A549 (cell line): ENCODE data around the gene SUPT20HL1. TPM values are rescaled to one million over a fixed set of nuclear protein-coding genes. Genes with fewer than 3 reads are reported as not detected.
A peak's percentile ranks its signal among the peaks of the same experiment; 100 is the strongest.

Experiments
- ATAC-seq, 2 experiments: fragments of 200-7000 bp in 1 of 2; fragments of >200 bp in 1 of 2; cut with Nextera tagmentation in 1 of 2; cut with Tn5 transposase in 1 of 2; 3 replicates each; pipeline versions ENCODE4 v1.8.0 to v1.9.1; 2018 to 2020; ENCODE audit warnings: mild to moderate bottlenecking in 1 of 2, moderate library complexity in 1 of 2
- CTCF ChIA-PET: fragments of 300-600 bp; sonication (Branson Sonifier 250); formaldehyde crosslinking; extraction: SDS; loops from one replicate; lab custom pipeline; 2021; ENCODE audit warnings: antibody characterized with exemption, inconsistent platforms; lab: Yijun Ruan, JAX
- POLR2A ChIA-PET: fragments of 350-600 bp; formaldehyde crosslinking; extraction: SDS; loops from one replicate; lab custom pipeline; 2021; ENCODE audit warnings: antibody characterized with exemption, inconsistent platforms; lab: Yijun Ruan, JAX
- DNase-seq, 2 experiments: peaks; one replicate each; pipeline versions ENCODE4 v3.0.0 to v3.0.0-alpha.2; 2011 to 2016; ENCODE audit warnings: low read depth in 1 of 2, low spot score in 1 of 2
- FAIRE-seq: peaks from 2 replicates; lab custom pipeline; 2011; peaks lifted over from hg19 to GRCh38; lab: Jason Lieb, UNC
- H3K27ac ChIP-seq, 2 experiments: fragments of >200 bp; sonication (Bioruptor Twin); formaldehyde crosslinking; 3 replicates each; pipeline ENCODE4 v1.5.1; 2016 to 2017
- H3K4me1 ChIP-seq: fragments of >200 bp; sonication (Bioruptor Twin); formaldehyde crosslinking; 3 replicates; pipeline ENCODE4 v1.6.1; 2016
- H3K4me2 ChIP-seq: fragments of >200 bp; sonication (Bioruptor Twin); formaldehyde crosslinking; 3 replicates; pipeline ENCODE4 v1.6.1; 2016
- H3K4me3 ChIP-seq: fragments of >200 bp; sonication (Bioruptor Twin); formaldehyde crosslinking; 3 replicates; pipeline ENCODE4 v1.5.1; 2016
- H3K9me3 ChIP-seq: fragments of >200 bp; sonication (Bioruptor Twin); formaldehyde crosslinking; 3 replicates; pipeline ENCODE4 v1.6.1; 2016
- CBX8 ChIP-seq: fragments of 200-600 bp; sonication (generic); IDR thresholded peaks from 2 replicates; pipeline ENCODE4 v1.6.1; 2016
- CEBPB ChIP-seq, 2 experiments: fragments of >200 bp in 1 of 2; sonication (Bioruptor Twin) in 1 of 2; formaldehyde crosslinking in 1 of 2; IDR thresholded peaks; 2 replicates each; pipeline ENCODE4 v1.6.1; 2012 to 2016
- FOSB ChIP-seq: fragments of 250-450 bp; sonication (Bioruptor Pico); IDR thresholded peaks from 2 replicates; pipeline ENCODE4 v1.5.0; 2020; ENCODE audit warnings: mild to moderate bottlenecking, moderate library complexity
- HDAC2 ChIP-seq: fragments of 200-600 bp; sonication (generic); IDR thresholded peaks from 2 replicates; pipeline ENCODE4 v1.6.1; 2016
- JUN ChIP-seq, 2 experiments: fragments of >200 bp; sonication (Bioruptor Twin); formaldehyde crosslinking; IDR thresholded peaks; 2 replicates in 1 of 2; 3 replicates in 1 of 2; pipeline ENCODE4 v1.6.1; 2016 to 2017
- KDM5A ChIP-seq: fragments of 200-600 bp; sonication (generic); IDR thresholded peaks from 2 replicates; pipeline ENCODE4 v1.6.1; 2016; ENCODE audit warnings: antibody characterized with exemption, mild to moderate bottlenecking
- MAFK ChIP-seq: fragments of 450-650 bp; IDR thresholded peaks from 2 replicates; pipeline ENCODE4 v1.6.1; 2014; ENCODE audit not compliant: partially characterized antibody
- PBX3 ChIP-seq: IDR thresholded peaks from 2 replicates; pipeline ENCODE4 v1.6.1; 2012
- POLR2A ChIP-seq: IDR thresholded peaks from 2 replicates; pipeline ENCODE4 v1.6.1; 2012; ENCODE audit warnings: mild to moderate bottlenecking, low read length
- RARB ChIP-seq: fragments of 250-450 bp; sonication (Bioruptor Pico); IDR thresholded peaks from 2 replicates; pipeline ENCODE4 v1.8.0; 2021; ENCODE audit warnings: mild to moderate bottlenecking, moderate library complexity
- TFCP2L1 ChIP-seq: fragments of 250-450 bp; sonication (Bioruptor Pico); IDR thresholded peaks from 2 replicates; pipeline ENCODE4 v1.5.0; 2021; ENCODE audit warnings: mild to moderate bottlenecking
- TP53 ChIP-seq: fragments of 250-450 bp; sonication (Bioruptor Pico); IDR thresholded peaks from 2 replicates; pipeline ENCODE4 v1.5.0; 2021; ENCODE audit warnings: mild to moderate bottlenecking, moderate library complexity
- ZC3H11A ChIP-seq: fragments of 450-650 bp; IDR thresholded peaks from 2 replicates; pipeline ENCODE4 v1.6.1; 2014; ENCODE audit warnings: antibody characterized with exemption, mild to moderate bottlenecking
- ZSCAN20 ChIP-seq: fragments of 250-450 bp; sonication (Bioruptor Pico); IDR thresholded peaks from 2 replicates; pipeline ENCODE4 v1.8.0; 2022; ENCODE audit warnings: mild to moderate bottlenecking, moderate library complexity
- WGBS: methylation state at CpG from one replicate; pipeline ENCODE4 v1.1.6; 2017; ENCODE audit errors: missing lambda C conversion rate; 5-methylcytosine and 5-hydroxymethylcytosine counted together
- polyA plus RNA-seq, 4 experiments: library from polyadenylated mRNA; depleted of rRNA in 3 of 4; stranded (reverse); fragments of >200 nt; fragmentation: RNase III in 1 of 4; extraction: RNeasy Plus Mini Kit Qiagen cat#74134 plus additional on column Dnase treatment in 1 of 4; gene quantifications; 2 replicates in 3 of 4; 3 replicates in 1 of 4; pipeline ENCODE4 v1.2.3, GENCODE V29; 2011 to 2017
- TF ChIP-seq, protein P1 (sequence below): fragments of >200 bp; sonication (Bioruptor Twin); formaldehyde crosslinking; IDR thresholded peaks from 3 replicates; pipeline ENCODE4 v1.6.1; 2016
- TF ChIP-seq, protein P2 (sequence below): fragments of >200 bp; sonication (Bioruptor Twin); formaldehyde crosslinking; IDR thresholded peaks from 2 replicates; pipeline ENCODE4 v1.6.1; 2016
- TF ChIP-seq, protein P3 (sequence below): IDR thresholded peaks from 2 replicates; pipeline ENCODE4 v1.6.1; 2012

The SUPT20HL1 gene
- polyA plus RNA-seq, 2 of the 4 experiments (the other 2 are of a cell fraction), result not detected

GRCh38 chrX:24375600-24376131 is 15.2 kb downstream of the SUPT20HL1 start:
- ATAC-seq (no peak), FAIRE-seq (no peak), DNase-seq (no peak)
- Histone ChIP-seq H3K27ac (no peak overlapping the region), H3K9me3 (no peaks in the 10 kb centered on the region), H3K4me2 (no peak overlapping the region), H3K4me3 (no peak overlapping the region), H3K4me1 (no peaks in the 10 kb centered on the region)
- 69% methylated on average over 8 of the region's 12 CpGs for WGBS
- ChIA-PET POLR2A (no interaction called here), CTCF (interaction anchor here (0.6 kb wide), 2 partner anchors 165 to 281 kb away, joined by 3 to 4 read pairs; no protein-coding TSS in a partner anchor)
- no peak for TF ChIP-seq JUN (IDR thresholded peaks at IDR 0.05)
- TF ChIP-seq POLR2A, result no peak
- no peak for TF ChIP-seq PBX3
- TF ChIP-seq TFCP2L1, result no peak
- no peak for TF ChIP-seq MAFK
- TF ChIP-seq FOSB (CRISPR knock-in tag), result no peak
- TF ChIP-seq RARB (CRISPR knock-in tag), result no peak

- no peak overlapping the region for H3K4me2 ChIP-seq
- CTCF ChIA-PET, result interaction anchor here (1.1 kb wide), 1 partner anchor 768 kb away, joined by 3 read pairs; no protein-coding TSS in a partner anchor
- no peaks in the 10 kb centered on the region for H3K9me3 ChIP-seq
- no peak overlapping the region for H3K27ac ChIP-seq
- no peak for ATAC-seq
- TF ChIP-seq TP53 (CRISPR knock-in tag) (no peak), ZC3H11A (peak; percentile 54)
- H3K4me1 ChIP-seq, result no peaks in the 10 kb centered on the region
- no peak for FAIRE-seq
- WGBS, result 95% methylated on average over 3 of the region's 3 CpGs
- DNase-seq, result no peak
- POLR2A ChIA-PET, result no interaction called here
- no peak overlapping the region for H3K4me3 ChIP-seq
Observed at GRCh38 chrX:24376403-24376802, 16.0 kb downstream of the SUPT20HL1 start.

DNA sequence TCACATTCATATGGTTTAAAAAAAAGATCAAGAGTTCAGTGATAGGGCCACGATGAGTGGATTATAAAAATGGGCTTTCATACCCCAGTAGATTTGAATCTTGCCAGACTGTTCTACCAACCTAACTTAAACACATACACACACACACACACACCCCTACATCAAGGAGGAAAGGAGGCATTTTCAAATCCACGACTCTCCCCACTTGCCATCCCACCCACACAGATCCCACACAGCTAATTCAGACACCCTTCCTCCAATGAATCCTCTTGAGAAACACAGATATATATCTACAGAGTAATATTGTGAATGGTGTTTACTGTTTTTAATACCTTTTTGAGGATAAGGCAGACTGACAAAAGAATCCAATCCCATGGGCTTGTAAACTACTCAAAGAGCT is 16.8 kb downstream of the SUPT20HL1 start:
- TF ChIP-seq HDAC2, result no peak
- no peak for TF ChIP-seq CEBPB (IDR thresholded peaks at IDR 0.05)
- FAIRE-seq (no peak), DNase-seq (no peak), ATAC-seq (no peak)
- Histone ChIP-seq H3K4me2 (no peak overlapping the region), H3K9me3 (no peaks in the 10 kb centered on the region), H3K4me1 (no peaks in the 10 kb centered on the region), H3K27ac (no peak overlapping the region), H3K4me3 (no peak overlapping the region)
- ChIA-PET CTCF (interaction anchor here (1.1 kb wide), 1 partner anchor 767 kb away, joined by 3 read pairs; no protein-coding TSS in a partner anchor), POLR2A (no interaction called here)
- 26% methylated on average over 2 of the region's 2 CpGs for WGBS

DNA sequence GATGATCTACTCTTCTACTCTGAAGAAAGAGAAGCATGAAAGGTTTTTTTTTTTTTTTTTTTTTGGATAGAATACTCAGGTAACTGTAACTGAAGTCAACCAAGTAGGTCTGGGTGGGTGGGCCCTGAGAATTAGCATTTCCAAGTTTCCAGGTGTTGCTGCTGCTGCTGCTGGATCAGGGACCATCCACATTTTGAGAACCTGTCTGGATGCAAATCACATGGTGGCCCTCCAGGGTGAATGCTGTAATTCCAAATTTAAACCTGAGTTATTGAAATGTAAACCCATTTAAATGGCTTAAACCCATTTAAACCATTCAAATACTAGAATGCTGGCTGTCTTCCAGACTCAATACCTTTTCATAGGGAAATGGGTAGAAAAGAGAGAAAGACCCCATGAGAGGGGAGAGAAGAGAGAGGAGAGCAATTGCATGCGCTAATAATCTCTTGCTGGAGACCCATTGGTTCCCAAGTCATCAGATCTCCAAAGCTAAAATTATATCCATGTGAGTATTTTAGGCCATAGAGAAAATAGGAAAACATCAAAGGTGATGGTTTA is 17.6 kb downstream of the SUPT20HL1 start:
- WGBS, result 91% methylated on average over 1 of the region's 1 CpG
- H3K4me3 ChIP-seq, result no peak overlapping the region
- FAIRE-seq (no peak), ATAC-seq (no peak), DNase-seq (no peak)
- H3K4me2 ChIP-seq, result no peak overlapping the region
- CTCF ChIA-PET, result no interaction called here
- no peaks in the 10 kb centered on the region for H3K9me3 ChIP-seq
- H3K4me1 ChIP-seq, result no peaks in the 10 kb centered on the region
- H3K27ac ChIP-seq, result no peak overlapping the region
- TF ChIP-seq ZSCAN20, result no peak
- no peak for TF ChIP-seq TFCP2L1
- TF ChIP-seq CBX8, result no peak
- no peak for TF ChIP-seq KDM5A
- TF ChIP-seq, protein P1, sequence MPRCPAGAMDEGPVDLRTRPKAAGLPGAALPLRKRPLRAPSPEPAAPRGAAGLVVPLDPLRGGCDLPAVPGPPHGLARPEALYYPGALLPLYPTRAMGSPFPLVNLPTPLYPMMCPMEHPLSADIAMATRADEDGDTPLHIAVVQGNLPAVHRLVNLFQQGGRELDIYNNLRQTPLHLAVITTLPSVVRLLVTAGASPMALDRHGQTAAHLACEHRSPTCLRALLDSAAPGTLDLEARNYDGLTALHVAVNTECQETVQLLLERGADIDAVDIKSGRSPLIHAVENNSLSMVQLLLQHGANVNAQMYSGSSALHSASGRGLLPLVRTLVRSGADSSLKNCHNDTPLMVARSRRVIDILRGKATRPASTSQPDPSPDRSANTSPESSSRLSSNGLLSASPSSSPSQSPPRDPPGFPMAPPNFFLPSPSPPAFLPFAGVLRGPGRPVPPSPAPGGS, result no peak
- TF ChIP-seq, protein P2, sequence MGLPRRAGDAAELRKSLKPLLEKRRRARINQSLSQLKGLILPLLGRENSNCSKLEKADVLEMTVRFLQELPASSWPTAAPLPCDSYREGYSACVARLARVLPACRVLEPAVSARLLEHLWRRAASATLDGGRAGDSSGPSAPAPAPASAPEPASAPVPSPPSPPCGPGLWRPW, result no peak
- TF ChIP-seq, protein P3, sequence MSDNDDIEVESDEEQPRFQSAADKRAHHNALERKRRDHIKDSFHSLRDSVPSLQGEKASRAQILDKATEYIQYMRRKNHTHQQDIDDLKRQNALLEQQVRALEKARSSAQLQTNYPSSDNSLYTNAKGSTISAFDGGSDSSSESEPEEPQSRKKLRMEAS, result no peak
- POLR2A ChIA-PET, result no interaction called here
